HL-60/S4 treated with retinoic acid at 250 ng/mL for 4 days and 3 days (cell line): Measurements from ENCODE around the gene CEP162.
"Not testable (repeated sequence)": the region's sequence is repeated elsewhere in the genome, so short reads cannot be mapped to it uniquely, and the experiment has no call there.

ENCODE experiments used
- in situ Hi-C: fragments of 300-500 bp; cut with MboI; formaldehyde crosslinking; loops from 2 replicates; pipeline ENCODE4 v1.7.0; 2022; ENCODE audit warnings: low sequenced_read_pairs

Gene CEP162

DNA sequence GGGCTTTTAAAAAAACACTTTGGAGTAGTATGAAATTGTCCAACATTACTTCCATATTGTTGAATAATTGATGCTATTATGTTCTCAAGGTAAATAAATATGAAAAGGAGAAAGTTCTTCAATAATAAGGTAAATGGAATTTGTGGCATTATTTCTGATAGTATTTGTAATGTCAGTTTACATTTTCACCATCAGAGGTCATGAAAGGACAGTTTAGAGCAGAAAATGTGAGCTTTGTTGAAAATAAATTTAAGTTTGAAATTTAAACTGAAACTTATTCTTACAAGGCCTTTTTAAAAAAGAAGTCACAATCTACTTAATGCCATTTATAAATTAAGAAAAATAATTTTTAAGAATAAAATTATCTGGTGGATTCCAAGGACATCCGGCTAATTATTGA lies 15.8 kb upstream of the CEP162 start:
- in situ Hi-C loops, result no loop called here

DNA sequence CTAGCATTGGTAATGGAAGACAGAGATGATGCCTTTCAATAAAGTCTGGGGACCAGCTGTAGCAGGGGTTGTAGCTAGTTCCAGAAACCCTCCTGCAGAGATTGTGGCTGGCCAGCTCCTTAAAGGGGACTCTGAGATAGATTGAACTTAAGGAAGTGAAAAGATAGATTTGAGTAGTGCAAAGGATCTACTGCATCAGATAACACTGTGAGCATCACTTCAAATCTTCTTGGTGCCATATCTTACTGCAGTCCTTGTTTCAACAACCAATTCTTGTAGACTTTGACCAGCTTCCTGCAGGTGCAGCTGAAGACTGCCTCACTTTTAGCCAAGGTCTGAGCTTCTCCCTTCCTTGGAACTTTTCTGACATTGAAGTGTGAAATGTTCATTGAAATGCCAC lies 14.8 kb upstream of the CEP162 start:
- in situ Hi-C loops, result no loop called here

DNA sequence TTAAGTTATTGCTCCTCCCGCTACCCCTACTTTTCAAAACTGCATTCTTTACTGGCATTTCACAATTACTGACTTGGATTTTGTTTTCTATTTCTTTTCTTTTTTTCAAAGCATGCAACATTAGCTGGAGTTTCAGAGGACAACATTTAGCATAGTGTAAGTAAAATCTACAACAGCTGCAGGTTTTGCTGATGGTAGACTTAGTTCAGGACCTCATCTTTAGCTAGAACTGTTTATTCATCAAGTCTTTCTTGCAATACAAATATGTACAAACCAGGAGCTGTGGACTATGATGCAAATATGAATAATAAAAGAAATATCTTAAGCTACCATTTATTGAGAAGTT lies 728 bp upstream of the CEP162 start:
- in situ Hi-C loops, result no loop called here

DNA sequence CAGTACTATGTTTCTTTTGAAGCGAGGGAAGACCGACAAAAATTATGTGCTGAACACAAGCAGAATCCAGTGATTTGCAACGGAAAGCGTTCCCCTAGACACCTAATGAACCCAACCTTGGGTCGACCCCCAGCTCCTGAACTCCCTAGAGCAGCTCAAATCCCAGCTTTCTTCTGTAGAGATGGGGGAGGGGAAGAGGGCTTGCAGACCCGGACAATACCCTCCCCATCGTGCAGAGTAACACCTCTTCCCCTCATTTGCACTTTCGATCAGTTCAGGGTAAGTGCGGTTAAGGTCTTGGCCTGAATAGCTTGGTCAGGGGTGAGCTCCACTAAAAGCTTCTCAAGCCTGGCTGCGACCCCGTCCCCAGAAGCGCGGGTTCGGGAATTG lies 404 bp downstream of the CEP162 start:
- in situ Hi-C loops, result no loop called here

DNA sequence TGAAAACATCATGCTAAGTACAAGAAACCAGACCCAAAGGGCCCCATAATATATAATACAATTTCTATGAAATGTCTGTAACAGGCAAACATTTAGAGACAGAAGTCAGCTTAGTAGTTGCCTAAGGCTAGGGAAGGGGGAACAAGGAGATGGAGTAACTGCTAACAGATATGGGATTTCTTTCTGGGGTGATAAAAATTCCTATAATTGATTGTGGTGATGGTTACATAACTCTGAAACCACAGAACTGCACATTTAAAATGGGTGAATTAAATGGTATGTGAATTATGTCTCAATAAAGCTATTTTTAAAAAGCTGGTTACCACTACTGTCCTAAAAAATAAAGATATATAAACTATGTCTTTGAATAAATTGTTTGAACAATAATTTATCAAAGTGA lies 3.2 kb downstream of the CEP162 start:
- in situ Hi-C loops, result loop anchor here (25.0 kb wide), 2 partner anchors 337 to 612 kb away; no protein-coding TSS in a partner anchor

DNA sequence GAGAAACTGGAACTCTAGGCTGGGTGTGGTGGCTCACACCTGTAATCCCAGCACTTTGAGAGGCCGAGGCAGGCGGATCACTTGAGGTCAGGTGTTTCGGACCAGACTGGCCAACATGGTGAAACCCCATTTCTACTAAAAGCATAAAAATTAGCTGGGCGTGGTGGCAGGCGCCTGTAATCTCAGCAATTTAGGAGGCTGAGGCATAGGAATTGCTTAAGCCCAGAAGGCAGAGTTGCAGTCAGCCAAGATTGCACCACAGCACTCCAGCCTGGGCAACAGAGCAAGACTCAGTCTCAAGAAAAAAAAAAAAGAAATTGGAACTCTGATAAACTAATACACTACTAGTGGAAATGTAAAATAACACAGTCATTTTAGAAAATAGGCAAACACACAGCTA lies 3.8 kb downstream of the CEP162 start:
- in situ Hi-C loops, result loop anchor here (25.0 kb wide), 2 partner anchors 336 to 611 kb away; no protein-coding TSS in a partner anchor

DNA sequence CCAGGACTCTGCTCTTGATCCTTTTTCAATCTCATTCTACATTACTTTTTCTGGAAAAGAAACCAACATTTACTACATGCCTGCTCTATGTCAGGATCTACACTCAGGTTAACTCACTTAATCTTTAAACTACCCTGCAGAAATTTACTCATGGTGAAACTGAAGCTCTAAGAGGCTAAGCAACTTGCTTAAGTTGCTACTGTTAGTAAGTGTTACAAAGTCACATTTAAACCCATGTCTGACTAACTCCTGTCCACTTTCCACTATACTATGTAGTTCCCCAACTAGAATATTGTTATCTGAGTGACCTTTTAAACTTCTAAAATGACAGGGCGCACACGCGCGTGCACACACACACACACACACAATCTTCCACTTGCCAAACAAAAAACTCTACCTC lies 5.0 kb downstream of the CEP162 start:
- in situ Hi-C loops, result loop anchor here (25.0 kb wide), 2 partner anchors 335 to 610 kb away; no protein-coding TSS in a partner anchor

DNA sequence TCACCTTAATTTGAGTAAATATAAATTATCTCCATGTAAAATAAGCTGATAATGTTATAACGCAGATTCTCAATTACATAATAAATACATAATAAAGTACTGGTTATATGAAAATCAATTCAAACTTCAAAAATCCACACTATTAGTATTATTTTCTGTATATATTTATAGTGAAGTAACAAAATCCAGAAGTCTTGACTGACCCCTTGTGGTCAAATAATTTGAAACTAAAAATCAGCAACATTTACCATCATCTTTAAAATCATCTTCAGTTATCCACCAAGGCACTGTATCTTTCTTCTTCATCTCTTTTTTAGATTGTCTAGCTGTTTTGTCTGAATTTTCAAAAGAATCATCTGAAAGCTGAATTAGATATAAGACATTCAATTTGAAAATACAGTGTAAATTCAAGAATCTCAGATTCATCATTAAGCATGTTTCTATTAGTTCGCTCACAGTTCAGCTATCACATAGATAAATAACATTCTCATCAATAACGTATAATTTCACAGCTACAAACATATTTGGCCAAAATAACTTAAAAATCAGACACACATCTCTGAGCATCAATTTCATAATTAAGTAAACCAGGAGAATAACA lies 6.5 kb downstream of the CEP162 start:
- in situ Hi-C loops, result loop anchor here (25.0 kb wide), 2 partner anchors 334 to 609 kb away; no protein-coding TSS in a partner anchor

DNA sequence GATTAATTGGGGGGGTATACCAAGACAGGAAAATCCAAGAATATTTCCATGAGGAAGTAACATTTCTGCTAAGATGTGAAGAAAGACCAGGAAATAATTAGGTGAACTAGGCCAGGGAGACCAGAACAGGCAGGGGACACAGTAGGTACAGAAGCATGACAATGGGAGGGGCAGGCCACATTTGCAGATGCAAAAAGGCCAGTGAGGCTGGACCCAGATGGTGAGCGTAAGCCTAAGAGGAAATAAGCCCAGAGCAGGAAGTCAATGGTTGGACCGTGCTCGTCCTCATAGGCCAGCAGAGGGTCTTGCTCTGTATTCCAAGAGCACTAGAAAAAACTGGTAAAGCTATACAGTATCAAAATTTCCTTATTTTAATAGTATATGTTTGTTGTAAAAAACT lies 9.4 kb downstream of the CEP162 start:
- in situ Hi-C loops, result loop anchor here (25.0 kb wide), 2 partner anchors 331 to 606 kb away; no protein-coding TSS in a partner anchor

DNA sequence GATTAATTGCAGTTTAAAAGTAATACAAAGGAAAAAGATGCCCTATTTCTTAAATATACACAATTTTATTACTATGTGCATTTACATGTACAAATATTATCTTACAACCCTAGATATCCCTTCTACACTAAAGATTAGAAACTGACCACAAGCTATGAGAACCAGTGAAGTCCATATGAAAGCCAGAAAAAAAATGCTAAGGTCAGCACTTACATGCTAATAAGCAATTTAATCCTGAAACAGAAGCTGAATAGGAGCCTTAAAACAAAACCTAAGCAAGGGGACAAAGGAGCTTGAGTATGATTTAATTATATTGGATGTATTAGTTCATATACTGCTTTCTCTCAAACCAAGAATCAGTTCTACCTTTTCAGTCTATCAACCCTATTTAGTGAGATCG lies 14.2 kb downstream of the CEP162 start:
- in situ Hi-C loops, result loop anchor here (25.0 kb wide), 2 partner anchors 326 to 601 kb away; no protein-coding TSS in a partner anchor

DNA sequence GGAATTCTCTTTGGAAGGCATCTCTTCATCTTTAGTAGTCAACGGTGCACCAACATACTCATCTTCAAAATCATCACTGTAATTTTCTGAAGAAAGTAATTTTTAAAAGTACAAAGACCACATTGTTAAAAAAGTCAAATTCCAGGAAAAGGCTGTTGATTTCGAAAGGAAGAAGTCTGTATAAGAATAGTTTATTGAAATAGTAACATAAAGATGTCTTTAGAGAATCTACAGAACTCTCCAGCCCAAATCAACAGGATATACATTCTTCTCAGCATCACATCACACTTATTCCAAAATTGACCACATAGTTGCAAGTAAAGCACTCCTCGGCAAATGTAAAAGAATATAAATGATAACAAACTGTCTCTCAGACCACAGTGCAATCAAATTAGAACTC lies 23.4 kb downstream of the CEP162 start:
- in situ Hi-C loops, result loop anchor here (25.0 kb wide), 2 partner anchors 317 to 592 kb away; no protein-coding TSS in a partner anchor

DNA sequence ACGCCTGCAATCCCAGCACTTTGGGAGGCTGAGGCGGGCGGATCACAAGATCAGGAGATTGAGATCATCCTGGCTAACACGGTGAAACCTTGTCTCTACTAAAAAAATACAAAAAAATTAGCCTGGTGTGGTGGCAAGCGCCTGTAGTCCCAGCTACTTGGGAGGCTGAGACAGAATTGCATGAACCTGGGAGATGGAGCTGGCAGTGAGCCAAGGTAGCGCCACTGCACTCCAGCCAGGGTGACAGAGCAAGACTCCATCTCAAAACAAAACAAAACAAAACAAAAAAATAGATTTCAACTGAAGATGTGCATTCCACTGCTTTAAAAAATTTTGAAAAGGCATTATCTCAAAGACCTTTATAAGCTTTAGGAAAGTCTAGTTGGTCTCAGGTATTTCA lies 27.5 kb downstream of the CEP162 start:
- in situ Hi-C loops, result loop anchor here (25.0 kb wide), 2 partner anchors 313 to 588 kb away; no protein-coding TSS in a partner anchor

DNA sequence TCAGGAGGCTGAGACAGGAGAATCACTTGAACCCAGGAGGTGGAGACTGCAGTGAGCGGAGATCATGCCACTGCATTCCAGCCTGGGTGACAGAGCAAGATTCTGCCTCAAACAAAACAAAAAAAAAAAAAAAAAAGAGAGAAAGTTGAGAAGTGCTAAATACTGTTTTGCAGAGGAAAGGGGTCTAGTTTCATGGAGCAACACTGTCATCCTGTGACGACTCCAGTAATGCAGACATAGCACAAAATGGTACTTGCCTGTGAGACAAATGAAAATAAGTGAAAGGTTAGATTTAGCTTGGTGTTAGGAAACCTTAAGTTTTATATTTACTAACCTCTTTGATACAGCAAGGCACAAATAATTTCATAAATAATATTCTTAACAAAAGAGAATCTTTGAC lies 29.7 kb downstream of the CEP162 start:
- in situ Hi-C loops, result no loop called here

DNA sequence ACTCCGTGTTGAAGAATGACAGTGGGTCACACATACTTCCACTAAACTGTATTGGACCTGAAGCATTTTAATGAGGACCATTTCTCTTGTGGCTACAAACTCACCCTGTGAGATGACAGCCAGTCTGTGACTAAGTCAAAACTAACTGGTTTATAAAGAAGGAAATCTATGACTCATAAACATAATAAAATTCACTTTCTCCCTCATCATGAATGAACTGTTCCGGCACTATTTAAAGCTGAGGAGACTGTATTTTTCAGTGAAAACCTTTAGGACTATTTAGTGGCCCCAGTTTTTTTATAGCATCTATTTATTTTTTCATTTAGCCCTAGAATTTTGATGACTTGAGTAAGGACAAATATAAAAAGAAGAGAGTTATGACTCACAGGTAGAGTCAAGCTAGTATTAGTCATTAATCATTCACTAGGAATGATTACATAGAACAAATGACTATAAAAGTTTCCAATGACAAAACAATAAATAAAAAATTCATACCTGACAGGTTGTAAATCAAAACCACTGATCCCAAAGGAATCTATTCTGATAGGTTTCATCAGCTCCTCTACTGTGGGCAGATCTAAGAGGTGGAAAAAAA lies 34.2 kb downstream of the CEP162 start:
- in situ Hi-C loops, result no loop called here

DNA sequence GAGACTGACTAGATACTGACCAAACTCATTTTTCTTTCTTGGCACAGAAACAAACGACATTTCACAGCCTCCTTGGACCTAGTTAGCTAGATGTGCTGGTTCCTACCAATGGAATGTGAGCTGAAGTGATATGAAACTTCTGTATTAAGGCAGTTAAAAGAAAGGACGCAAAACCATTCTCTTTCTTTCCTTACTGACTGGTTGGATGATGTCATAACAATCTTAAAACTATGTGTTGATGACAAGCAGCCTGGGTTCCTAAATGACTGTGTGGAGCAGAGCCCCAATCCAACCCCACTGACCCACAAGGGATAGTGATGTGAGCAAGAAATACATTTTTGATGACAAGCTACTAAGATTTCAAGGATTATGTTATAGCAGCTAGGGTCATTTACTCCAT lies 35.6 kb downstream of the CEP162 start:
- in situ Hi-C loops, result no loop called here

DNA sequence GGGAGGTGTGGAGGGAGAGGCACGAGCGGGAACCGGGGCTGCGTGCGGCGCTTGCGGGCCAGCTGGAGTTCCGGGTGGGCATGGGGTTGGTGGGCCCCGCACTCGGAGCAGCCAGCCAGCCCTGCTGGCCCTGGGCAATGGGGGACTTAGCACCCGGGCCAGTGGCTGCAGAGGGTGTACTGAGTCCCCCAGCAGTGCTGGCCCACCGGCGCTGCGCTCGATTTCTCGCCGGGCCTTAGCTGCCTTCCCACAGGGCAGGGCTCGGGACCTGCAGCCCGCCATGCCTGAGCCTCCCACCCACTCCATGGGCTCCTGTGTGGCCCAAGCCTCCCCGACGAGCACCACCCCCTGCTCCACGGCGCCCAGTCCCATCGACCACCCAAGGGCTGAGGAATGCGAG lies 38.1 kb downstream of the CEP162 start:
- in situ Hi-C loops, result not testable (repeated sequence)

DNA sequence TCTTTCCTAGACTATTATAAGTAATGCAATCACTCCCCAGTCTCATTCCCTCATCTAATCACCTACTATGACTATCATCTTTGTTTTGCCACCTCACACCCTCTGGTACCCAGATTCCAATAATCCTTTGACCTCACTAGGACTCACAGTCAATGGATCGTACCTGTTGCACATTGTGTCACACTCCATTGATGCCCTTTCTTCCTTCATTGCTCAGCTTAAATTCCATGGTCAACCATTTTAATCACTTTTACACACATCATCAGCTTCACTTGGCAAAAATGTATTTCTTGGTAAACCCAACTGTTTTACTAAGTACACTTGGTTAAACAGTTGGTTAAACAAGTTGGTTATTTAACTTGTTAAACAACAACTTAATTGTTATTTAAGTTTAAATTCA lies 44.0 kb downstream of the CEP162 start:
- in situ Hi-C loops, result no loop called here

DNA sequence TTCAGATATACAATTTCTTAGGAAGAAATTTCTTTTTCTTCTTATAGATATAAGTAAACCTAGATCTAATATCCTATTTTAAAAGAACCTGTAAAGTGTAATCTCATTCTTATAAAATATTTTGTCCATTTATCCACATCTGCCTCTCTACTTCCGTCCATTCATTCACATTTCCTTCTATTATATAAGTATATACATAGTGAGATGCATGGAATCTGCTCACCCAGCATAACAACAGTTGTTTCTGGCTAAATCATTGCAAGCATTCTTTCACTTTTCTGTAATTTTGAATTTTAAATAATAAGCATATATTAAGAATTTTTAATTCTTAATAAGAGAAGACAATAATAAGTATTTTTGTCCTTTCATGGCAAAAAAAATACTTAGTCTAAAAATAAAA lies 45.4 kb downstream of the CEP162 start:
- in situ Hi-C loops, result no loop called here

DNA sequence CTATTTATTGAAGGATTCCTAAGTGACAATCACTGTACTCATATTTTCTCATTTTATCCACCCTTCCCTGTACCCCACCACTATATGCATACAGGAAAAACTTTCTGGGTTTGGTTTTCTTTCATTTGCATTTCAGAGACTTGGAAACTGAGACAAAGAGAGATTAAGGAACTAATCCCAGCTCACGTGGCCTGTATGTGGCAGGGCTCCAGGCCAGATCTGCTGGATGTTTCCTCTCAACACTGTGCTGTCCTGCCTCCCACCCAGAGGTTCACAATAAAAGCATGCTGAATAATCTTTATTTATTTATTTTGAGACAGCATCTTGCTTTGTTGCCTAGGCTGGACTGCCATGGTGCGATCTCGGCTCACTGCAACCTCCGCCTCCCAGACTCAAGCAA lies 50.2 kb downstream of the CEP162 start:
- in situ Hi-C loops, result no loop called here

DNA sequence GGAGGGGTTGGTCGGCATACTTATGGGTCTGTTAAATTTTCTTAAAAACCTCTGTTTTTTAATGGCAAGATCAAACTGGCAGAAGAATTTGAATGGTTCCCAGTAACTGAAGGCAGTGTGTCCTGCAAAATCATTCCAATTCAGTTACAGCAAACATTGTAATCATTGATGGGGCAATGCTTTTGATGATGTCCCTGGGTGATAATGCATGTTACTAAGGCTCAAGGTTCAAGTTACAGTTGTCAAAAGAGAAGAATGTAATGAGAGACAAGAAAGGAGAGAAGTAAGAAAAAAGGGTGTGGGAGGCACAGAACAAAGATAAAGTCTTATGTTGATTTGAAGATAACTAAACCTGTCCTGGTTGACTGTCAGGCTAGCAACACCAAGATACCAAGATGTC lies 54.9 kb downstream of the CEP162 start:
- in situ Hi-C loops, result no loop called here

DNA sequence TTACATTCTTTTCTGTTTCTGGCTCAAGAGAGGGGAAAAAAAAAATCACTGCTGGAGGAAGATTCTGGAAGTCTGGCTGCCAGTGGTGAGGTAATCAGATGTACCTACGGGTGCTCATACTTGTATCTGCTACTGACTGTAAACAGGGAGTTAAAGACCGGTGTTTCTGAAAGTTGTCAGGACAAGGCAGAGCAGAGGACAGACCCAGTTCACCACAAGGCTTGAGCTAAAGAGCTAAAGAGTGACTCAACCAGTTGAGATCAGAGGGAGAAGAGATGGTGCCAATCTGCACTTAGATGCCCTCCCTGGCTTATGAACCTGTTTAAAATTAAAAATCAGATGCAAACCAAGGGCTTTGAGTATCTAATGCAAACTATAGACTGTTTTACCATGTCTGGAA lies 55.4 kb downstream of the CEP162 start:
- in situ Hi-C loops, result no loop called here

DNA sequence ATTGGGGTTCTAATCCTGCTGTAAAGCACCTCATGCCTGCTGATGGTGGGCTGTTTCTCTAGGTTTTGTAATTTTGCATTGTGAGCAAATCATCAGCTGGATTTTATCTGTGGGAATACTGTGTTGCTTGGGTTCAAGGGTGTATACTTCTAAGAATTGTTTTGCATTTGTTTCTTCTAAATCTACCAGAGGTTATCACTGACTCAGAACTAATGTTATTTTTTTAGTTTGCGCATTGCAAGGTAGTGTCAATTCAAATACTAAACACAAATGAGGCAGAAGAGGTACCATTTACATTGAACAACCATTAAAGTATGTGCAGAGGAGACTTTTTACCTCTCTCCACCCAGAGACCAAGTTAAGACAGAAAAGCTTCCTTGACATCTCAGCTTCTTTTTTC lies 60.0 kb downstream of the CEP162 start:
- in situ Hi-C loops, result no loop called here

DNA sequence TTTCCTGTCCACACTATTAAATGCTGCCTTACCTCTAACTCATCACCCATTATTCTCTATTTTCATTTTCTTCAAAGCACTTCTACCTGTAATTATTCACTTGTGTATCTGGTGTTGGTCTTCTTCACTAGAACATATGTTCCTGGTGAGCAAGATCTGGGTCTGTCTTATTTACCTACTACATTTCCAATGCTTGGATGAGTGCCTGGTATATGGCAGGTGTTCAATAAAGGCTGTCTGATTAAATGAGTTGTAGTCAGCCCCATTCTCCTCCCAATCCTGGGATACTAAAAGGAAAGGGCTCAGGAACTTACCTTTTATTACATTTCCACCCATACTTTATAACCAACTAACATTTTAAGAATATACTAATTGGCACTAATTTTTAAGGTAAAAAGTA lies 61.0 kb downstream of the CEP162 start:
- in situ Hi-C loops, result no loop called here
